Cardiac fibroblast (primary cell): ENCODE measurements around the gene APEH.

Source experiments
- DNase-seq, 2 donors: peaks; one replicate each; pipeline versions ENCODE4 v3.0.0 to v3.0.0-alpha.2; 2010; ENCODE audit warnings: low read depth in 2 of 2
- H3K4me3 ChIP-seq, 2 donors: replicated peaks in 1 of 2; 1 replicate in 1 of 2; 2 replicates in 1 of 2; pipeline ENCODE4 v1.5.1; 2011; ENCODE audit warnings: low read depth in 2 of 2, low read length in 2 of 2, mild to moderate bottlenecking in 2 of 2, moderate library complexity in 1 of 2
- TF ChIP-seq, protein P1 (sequence below): IDR thresholded peaks from one replicate; pipeline ENCODE4 v1.5.1; 2011; ENCODE audit warnings: low read depth, mild to moderate bottlenecking, low read length, inconsistent platforms

APEH gene

DNA sequence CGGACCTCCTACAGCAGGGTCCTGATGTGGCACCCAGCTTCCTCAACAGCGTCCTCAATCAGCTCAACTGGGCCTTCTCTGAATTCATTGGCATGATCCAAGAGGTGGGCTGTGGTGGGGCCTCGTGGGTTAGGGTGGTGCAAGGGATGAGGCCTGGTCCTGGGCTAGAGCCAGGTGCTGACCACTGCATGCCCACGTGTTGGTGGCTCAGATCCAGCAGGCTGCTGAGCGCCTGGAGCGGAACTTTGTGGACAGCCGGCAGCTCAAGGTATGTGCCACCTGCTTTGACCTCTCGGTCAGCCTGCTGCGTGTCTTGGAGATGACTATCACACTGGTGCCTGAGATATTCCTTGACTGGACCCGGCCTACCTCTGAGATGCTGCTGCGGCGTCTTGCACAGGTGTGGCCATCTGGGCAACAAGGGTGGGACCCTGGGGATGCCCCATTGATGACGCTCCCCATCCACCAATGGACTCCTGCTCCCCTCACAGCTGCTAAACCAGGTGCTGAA, 41.5 kb downstream of the APEH start:
- H3K4me3 ChIP-seq, result no peak overlapping the region
- TF ChIP-seq, protein P1, sequence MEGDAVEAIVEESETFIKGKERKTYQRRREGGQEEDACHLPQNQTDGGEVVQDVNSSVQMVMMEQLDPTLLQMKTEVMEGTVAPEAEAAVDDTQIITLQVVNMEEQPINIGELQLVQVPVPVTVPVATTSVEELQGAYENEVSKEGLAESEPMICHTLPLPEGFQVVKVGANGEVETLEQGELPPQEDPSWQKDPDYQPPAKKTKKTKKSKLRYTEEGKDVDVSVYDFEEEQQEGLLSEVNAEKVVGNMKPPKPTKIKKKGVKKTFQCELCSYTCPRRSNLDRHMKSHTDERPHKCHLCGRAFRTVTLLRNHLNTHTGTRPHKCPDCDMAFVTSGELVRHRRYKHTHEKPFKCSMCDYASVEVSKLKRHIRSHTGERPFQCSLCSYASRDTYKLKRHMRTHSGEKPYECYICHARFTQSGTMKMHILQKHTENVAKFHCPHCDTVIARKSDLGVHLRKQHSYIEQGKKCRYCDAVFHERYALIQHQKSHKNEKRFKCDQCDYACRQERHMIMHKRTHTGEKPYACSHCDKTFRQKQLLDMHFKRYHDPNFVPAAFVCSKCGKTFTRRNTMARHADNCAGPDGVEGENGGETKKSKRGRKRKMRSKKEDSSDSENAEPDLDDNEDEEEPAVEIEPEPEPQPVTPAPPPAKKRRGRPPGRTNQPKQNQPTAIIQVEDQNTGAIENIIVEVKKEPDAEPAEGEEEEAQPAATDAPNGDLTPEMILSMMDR, result no peak
- no peak for DNase-seq

DNA sequence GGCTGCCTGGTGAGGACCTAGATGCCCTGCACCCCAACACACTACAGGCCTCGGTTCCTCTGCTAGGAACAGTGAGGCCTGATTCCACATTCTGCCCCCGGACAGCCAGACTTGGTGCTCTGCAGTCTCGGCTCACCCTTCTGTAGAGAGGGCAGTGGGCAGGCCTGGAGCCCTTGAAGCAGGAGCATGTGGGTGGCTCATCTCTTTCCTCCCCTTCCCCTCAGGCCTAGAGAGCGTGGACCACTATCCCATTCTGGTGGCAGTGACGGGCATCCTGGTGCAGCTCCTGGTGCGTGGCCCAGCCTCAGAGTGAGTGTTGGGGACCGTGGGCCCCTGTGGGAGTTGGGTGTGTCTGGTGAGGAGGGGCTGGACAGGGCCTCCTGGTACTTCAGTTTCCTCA, 42.0 kb downstream of the APEH start:
- TF ChIP-seq, protein P1, result no peak
- H3K4me3 ChIP-seq, result no peak overlapping the region
- DNase-seq, result no peak

DNA sequence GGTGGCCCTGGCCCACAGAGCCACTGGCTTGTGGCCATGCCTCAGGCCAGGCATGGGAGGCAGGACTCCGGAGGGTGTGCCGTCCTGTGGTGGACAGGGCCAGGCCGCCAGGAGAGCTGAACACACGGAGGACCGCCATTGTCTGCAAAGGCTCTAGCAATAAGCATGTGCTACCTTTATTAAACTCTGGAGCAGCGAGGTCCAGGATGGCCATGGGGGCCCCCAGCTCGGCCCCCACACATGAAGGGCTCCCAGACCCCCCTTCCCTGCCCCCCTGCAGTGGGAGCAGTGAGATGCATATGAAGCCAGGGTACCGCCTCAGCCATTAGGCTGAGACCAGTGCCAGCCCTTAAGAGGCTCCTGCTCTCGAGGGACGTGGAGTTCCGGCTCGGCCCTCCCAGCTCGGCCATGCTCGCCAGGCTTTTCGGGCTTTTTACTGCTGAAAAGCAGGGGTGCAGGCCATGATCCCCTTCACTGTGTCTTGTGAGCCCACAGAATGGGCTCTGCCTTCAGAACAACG, 42.6 kb downstream of the APEH start:
- no peak overlapping the region for H3K4me3 ChIP-seq
- TF ChIP-seq, protein P1, result no peak
- no peak for DNase-seq

DNA sequence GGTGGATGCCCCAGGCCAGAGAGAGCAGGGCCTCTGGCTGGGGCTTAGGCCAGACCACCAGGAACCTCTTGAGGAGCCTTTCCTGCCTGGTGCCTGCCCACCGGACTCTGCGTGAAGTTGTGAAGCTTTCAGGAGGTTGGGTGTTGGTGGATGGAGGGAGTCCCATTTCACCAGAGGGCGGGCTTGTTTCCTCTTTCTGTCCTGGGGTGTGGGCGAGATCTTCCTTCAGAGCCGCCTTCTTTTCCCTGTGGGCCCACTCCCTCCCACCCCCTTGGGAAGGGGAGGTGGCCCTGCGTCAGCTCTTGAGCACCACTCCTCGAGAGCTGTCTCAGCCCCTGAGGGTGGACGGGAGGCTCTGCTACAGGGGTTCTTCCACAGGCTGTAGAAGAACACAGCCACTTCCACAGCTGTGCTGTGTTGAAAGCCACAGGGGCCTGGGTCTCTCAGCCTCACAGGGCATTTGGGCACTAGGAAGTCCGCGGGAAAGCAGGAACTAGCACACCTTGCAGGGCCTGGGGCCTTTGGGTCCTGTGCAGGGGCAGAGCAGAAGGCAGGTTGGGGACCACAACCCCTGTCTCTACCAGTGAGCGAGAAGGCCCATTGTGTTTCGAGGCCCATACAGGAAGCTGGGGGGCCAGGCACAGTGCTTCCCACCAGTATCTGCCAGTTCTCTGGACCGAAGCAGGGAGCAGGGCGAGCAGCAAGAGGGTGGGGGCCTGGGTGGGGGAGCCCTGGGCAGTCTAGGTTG, 43.2 kb downstream of the APEH start:
- H3K4me3 ChIP-seq, result no peak overlapping the region
- TF ChIP-seq, protein P1, result no peak
- no peak for DNase-seq

DNA sequence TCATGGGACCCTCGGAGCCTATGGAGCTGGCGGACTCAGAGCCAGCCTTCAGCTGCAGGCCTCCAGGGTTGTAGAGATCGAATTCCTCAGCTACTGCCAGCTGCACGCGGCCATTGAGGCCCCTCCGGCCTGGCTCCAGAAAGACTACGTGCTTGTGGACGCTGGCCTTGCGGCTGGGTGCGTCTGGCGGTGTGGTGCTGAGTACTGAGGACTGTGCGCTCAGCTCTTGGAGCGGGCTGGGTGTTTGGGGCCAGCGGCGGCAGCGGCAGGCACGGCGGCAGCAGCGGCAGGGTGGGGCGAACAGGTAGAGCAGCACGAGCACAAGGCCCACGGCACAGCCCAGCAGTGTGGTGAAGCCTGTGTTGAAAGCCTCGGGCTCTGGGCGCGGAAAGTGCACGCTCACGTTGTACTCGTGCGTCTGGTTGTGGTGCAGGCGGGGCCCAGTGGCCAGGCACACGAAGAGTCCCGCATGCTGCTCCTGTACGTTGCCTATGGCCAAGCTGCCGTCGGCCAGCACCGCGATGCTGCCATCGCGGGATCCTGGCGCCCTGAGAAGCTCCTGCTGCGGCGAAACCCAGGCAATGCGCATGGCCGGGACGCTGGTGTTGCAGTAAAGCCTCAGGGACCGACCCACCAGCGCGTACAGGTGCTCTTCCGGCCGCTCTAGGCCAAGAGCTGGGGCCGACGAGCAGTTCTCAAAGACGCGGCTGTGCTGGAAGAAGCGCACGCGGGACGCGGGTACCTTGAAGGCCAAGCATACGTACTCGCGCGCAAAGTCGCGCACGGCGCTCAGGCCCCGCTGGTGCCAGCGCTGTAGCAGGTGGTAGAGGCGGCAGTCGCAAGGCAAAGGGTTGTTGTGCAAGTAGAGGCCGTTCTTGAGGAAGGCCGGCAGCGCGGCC, 44.1 kb downstream of the APEH start:
- DNase-seq, result no peak
- H3K4me3 ChIP-seq, result peak overlapping the region in 1 of 2 donors; percentile 53
- TF ChIP-seq, protein P1, result no peak

DNA sequence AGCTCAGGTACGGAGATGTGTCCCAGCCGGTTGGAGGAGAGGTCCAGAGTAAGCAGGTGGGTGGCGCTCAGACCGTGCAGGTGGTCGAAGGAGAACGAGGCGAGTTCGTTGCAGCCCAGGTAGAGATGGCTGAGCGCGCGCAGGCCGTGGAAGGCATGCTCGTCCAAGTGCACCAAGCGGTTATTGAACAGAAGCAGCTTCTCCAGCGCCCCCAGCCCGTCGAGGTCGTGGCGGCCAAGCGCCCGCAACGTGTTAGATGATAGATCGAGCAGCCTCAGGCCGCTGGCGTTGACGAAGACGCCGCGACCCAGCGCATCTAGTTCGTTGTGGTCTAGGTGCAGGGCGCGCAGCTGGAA, 44.7 kb downstream of the APEH start:
- TF ChIP-seq, protein P1, result no peak
- H3K4me3 ChIP-seq, result peak overlapping the region; percentile 52 to 53
- no peak for DNase-seq
